ENCODE results near the gene NUDT1. TPM values are rescaled to one million over a fixed set of nuclear protein-coding genes. Genes with fewer than 3 reads are reported as not detected.
A peak's percentile ranks its signal among the peaks of the same experiment; 100 is the strongest.

The NUDT1 gene
- polyA plus RNA-seq, 1 experiment: 22.0 TPM

- Histone ChIP-seq H3K4me3 (ENCODE audit: low read depth, low read length) (no peak overlapping the region), H3K27me3 (ENCODE audit: control insufficient read depth, insufficient read depth, low read length) (no peaks in the 10 kb centered on the region), H3K36me3 (ENCODE audit: control insufficient read depth, insufficient read depth, low read length) (peaks cover 14% of the 10 kb centered on the region)
- no peak for DNase-seq (ENCODE audit: low read depth)
- TF ChIP-seq, protein P1, sequence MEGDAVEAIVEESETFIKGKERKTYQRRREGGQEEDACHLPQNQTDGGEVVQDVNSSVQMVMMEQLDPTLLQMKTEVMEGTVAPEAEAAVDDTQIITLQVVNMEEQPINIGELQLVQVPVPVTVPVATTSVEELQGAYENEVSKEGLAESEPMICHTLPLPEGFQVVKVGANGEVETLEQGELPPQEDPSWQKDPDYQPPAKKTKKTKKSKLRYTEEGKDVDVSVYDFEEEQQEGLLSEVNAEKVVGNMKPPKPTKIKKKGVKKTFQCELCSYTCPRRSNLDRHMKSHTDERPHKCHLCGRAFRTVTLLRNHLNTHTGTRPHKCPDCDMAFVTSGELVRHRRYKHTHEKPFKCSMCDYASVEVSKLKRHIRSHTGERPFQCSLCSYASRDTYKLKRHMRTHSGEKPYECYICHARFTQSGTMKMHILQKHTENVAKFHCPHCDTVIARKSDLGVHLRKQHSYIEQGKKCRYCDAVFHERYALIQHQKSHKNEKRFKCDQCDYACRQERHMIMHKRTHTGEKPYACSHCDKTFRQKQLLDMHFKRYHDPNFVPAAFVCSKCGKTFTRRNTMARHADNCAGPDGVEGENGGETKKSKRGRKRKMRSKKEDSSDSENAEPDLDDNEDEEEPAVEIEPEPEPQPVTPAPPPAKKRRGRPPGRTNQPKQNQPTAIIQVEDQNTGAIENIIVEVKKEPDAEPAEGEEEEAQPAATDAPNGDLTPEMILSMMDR (IDR thresholded peaks at IDR 0.05; ENCODE audit: insufficient read depth, low read depth, low read length): peak; percentile 93
- ChIA-PET CTCF (interaction anchor here (0.7 to 2.5 kb wide), 32 partner anchors 14 to 674 kb away, joined by 3 to 15 read pairs (median 4); no protein-coding TSS in a partner anchor), POLR2A (interaction anchor here (0.5 kb wide), 1 partner anchor 545 kb away, joined by 9 read pairs; no protein-coding TSS in a partner anchor)
Measured at GRCh38 chr7:2209146-2209960, 32.7 kb upstream of the NUDT1 start.

GRCh38 chr7:2209961-2210323 is 32.1 kb upstream of the NUDT1 start:
- TF ChIP-seq, protein P1 (IDR thresholded peaks at IDR 0.05; ENCODE audit: insufficient read depth, low read depth, low read length): no peak
- no peak for DNase-seq (ENCODE audit: low read depth)
- ChIA-PET CTCF (interaction anchor here (0.8 to 2.5 kb wide), 25 partner anchors 15 to 675 kb away, joined by 3 to 15 read pairs (median 4); no protein-coding TSS in a partner anchor), POLR2A (no interaction called here)
- no peak overlapping the region for H3K4me3 ChIP-seq (ENCODE audit: low read depth, low read length)
- peaks cover 17% of the 10 kb centered on the region for H3K36me3 ChIP-seq (ENCODE audit: control insufficient read depth, insufficient read depth, low read length)
- no peaks in the 10 kb centered on the region for H3K27me3 ChIP-seq (ENCODE audit: control insufficient read depth, insufficient read depth, low read length)

DNA sequence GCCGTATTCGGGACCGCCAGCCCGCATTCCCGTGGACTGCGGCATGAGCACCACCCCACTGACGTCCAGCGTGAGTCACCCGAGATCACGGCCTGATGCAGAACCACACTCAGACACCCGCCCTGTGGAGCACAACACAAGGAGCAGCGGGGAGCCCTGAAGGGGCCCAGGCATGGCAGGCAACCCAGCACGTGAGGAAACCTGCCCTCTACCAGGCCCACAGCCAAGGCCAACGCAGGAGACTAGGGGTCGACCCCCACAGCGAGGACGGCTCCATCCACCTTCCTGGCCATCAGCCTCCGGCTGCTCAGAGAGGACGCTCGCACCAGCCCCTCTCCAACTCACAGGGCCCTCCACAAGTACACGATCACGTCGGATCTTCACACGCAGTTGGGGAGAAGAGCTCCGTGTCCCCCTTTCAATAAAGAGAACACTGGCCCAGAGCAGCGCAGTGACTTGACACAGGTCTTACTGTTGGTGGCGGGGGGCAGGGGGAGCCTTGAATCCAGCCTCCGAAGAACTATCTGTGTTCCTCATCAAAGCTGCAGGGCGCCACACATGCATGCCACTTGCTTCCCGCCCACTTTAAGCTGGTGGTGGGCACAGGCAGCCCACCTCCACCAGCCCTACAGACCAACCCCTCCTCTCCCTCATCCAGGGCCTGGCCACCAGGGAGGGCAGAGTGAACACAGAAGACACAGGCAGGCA is 31.3 kb upstream of the NUDT1 start:
- DNase-seq (ENCODE audit: low read depth): no peak
- no peak overlapping the region for H3K4me3 ChIP-seq (ENCODE audit: low read depth, low read length)
- no peaks in the 10 kb centered on the region for H3K27me3 ChIP-seq (ENCODE audit: control insufficient read depth, insufficient read depth, low read length)
- peaks cover 20% of the 10 kb centered on the region for H3K36me3 ChIP-seq (ENCODE audit: control insufficient read depth, insufficient read depth, low read length)
- POLR2A ChIA-PET: no interaction called here
- TF ChIP-seq, protein P1 (IDR thresholded peaks at IDR 0.05; ENCODE audit: insufficient read depth, low read depth, low read length): no peak
- CTCF ChIA-PET: interaction anchor here (1.1 to 2.5 kb wide), 6 partner anchors 35 to 632 kb away, joined by 3 to 15 read pairs (median 5); no protein-coding TSS in a partner anchor

DNA sequence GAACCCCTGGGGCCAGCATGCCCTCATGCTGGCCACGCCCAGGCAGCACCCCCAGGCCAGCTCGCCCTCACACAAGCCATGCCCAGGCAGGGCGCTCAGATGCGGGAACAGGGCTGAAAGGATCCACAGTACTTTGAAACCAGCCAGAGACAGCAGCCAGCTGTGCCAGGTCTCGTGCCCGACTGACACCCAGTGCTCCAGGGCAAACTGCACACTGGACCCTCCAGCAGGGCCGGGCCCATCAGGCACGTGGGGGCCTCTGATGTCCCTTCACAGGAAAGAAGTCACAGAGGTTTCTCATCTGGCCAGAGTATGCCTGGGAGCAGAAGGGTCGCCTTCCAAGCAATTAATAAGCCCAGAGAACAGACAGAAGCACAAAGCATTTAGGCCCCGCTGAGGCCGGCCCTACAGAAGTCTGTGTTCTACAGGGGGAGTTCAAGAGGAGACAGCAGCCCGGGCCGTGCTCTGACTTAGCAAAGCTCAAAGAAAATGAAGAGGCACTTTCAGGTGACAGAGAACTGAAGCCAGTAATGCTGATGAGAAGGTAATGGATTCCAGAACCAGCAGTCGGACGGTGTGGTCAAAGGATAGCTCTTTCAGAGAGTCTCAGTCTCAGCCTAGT is 30.7 kb upstream of the NUDT1 start:
- DNase-seq (ENCODE audit: low read depth): no peak
- TF ChIP-seq, protein P1 (IDR thresholded peaks at IDR 0.05; ENCODE audit: insufficient read depth, low read depth, low read length): no peak
- Histone ChIP-seq H3K27me3 (ENCODE audit: control insufficient read depth, insufficient read depth, low read length) (no peaks in the 10 kb centered on the region), H3K36me3 (ENCODE audit: control insufficient read depth, insufficient read depth, low read length) (peaks cover 25% of the 10 kb centered on the region), H3K4me3 (ENCODE audit: low read depth, low read length) (no peak overlapping the region)
- ChIA-PET CTCF (interaction anchor here (0.6 to 2.5 kb wide), 4 partner anchors 137 to 632 kb away, joined by 3 to 15 read pairs (median 4); no protein-coding TSS in a partner anchor), POLR2A (no interaction called here)
